A549 (cell line): ENCODE data around the gene NTN1. TPM values are rescaled to one million over a fixed set of nuclear protein-coding genes. Genes with fewer than 3 reads are reported as not detected.
A peak's percentile ranks its signal among the peaks of the same experiment; 100 is the strongest.

Source experiments
- ATAC-seq, 2 experiments: fragments of 200-7000 bp in 1 of 2; fragments of >200 bp in 1 of 2; cut with Nextera tagmentation in 1 of 2; cut with Tn5 transposase in 1 of 2; 3 replicates each; pipeline versions ENCODE4 v1.8.0 to v1.9.1; 2018 to 2020; ENCODE audit warnings: mild to moderate bottlenecking in 1 of 2, moderate library complexity in 1 of 2
- CTCF ChIA-PET: fragments of 300-600 bp; sonication (Branson Sonifier 250); formaldehyde crosslinking; extraction: SDS; loops from one replicate; lab custom pipeline; 2021; ENCODE audit warnings: antibody characterized with exemption, inconsistent platforms; lab: Yijun Ruan, JAX
- POLR2A ChIA-PET: fragments of 350-600 bp; formaldehyde crosslinking; extraction: SDS; loops from one replicate; lab custom pipeline; 2021; ENCODE audit warnings: antibody characterized with exemption, inconsistent platforms; lab: Yijun Ruan, JAX
- DNase-seq, 2 experiments: peaks; one replicate each; pipeline versions ENCODE4 v3.0.0 to v3.0.0-alpha.2; 2011 to 2016; ENCODE audit warnings: low read depth in 1 of 2, low spot score in 1 of 2
- FAIRE-seq: peaks from 2 replicates; lab custom pipeline; 2011; peaks lifted over from hg19 to GRCh38; lab: Jason Lieb, UNC
- H3K27ac ChIP-seq, 2 experiments: fragments of >200 bp; sonication (Bioruptor Twin); formaldehyde crosslinking; 3 replicates each; pipeline ENCODE4 v1.5.1; 2016 to 2017
- H3K4me1 ChIP-seq: fragments of >200 bp; sonication (Bioruptor Twin); formaldehyde crosslinking; 3 replicates; pipeline ENCODE4 v1.6.1; 2016
- H3K4me2 ChIP-seq: fragments of >200 bp; sonication (Bioruptor Twin); formaldehyde crosslinking; 3 replicates; pipeline ENCODE4 v1.6.1; 2016
- H3K4me3 ChIP-seq: fragments of >200 bp; sonication (Bioruptor Twin); formaldehyde crosslinking; 3 replicates; pipeline ENCODE4 v1.5.1; 2016
- H3K9me3 ChIP-seq: fragments of >200 bp; sonication (Bioruptor Twin); formaldehyde crosslinking; 3 replicates; pipeline ENCODE4 v1.6.1; 2016
- CHD2 ChIP-seq: fragments of 150-350 bp; IDR thresholded peaks from 2 replicates; pipeline ENCODE4 v1.6.1; 2014; ENCODE audit warnings: low read length; ENCODE audit not compliant: partially characterized antibody
- EHF ChIP-seq: fragments of 250-450 bp; sonication (Bioruptor Pico); IDR thresholded peaks from 2 replicates; pipeline ENCODE4 v1.5.0; 2020; ENCODE audit warnings: mild to moderate bottlenecking
- HDAC2 ChIP-seq: fragments of 200-600 bp; sonication (generic); IDR thresholded peaks from 2 replicates; pipeline ENCODE4 v1.6.1; 2016
- JUNB ChIP-seq: fragments of >200 bp; sonication (Bioruptor Twin); formaldehyde crosslinking; IDR thresholded peaks from 2 replicates; pipeline ENCODE4 v1.6.1; 2016
- MAZ ChIP-seq: fragments of 150-350 bp; IDR thresholded peaks from 2 replicates; pipeline ENCODE4 v1.6.1; 2014; ENCODE audit warnings: antibody characterized with exemption, low read depth, low read length, borderline replicate concordance
- POLR2AphosphoS2 ChIP-seq: conservative IDR thresholded peaks from 2 replicates; pipeline ENCODE4 v1.6.1; 2012; ENCODE audit warnings: low read length, improper control_type of control experiment, inconsistent platforms
- RAD21 ChIP-seq, 2 experiments: fragments of >200 bp in 1 of 2; sonication (Bioruptor Twin) in 1 of 2; formaldehyde crosslinking in 1 of 2; IDR thresholded peaks in 1 of 2; conservative IDR thresholded peaks in 1 of 2; 2 replicates in 1 of 2; 3 replicates in 1 of 2; pipeline ENCODE4 v1.6.1; 2012 to 2018; ENCODE audit warnings: inconsistent platforms in 1 of 2
- SMC3 ChIP-seq: fragments of >200 bp; sonication (Bioruptor Twin); formaldehyde crosslinking; IDR thresholded peaks from 3 replicates; pipeline ENCODE4 v1.6.1; 2018; ENCODE audit warnings: inconsistent platforms
- WGBS: methylation state at CpG from one replicate; pipeline ENCODE4 v1.1.6; 2017; ENCODE audit errors: missing lambda C conversion rate; 5-methylcytosine and 5-hydroxymethylcytosine counted together
- polyA plus RNA-seq, 4 experiments: library from polyadenylated mRNA; depleted of rRNA in 3 of 4; stranded (reverse); fragments of >200 nt; fragmentation: RNase III in 1 of 4; extraction: RNeasy Plus Mini Kit Qiagen cat#74134 plus additional on column Dnase treatment in 1 of 4; gene quantifications; 2 replicates in 3 of 4; 3 replicates in 1 of 4; pipeline ENCODE4 v1.2.3, GENCODE V29; 2011 to 2017
- TF ChIP-seq, protein P1 (sequence below): fragments of 200-600 bp; sonication (generic); IDR thresholded peaks from 2 replicates; pipeline ENCODE4 v1.6.1; 2016; ENCODE audit warnings: antibody characterized with exemption, mild to moderate bottlenecking, moderate library complexity
- TF ChIP-seq, protein P2 (sequence below): fragments of >200 bp; sonication (Bioruptor Twin); formaldehyde crosslinking; IDR thresholded peaks from 3 replicates; pipeline ENCODE4 v1.5.1; 2016
- TF ChIP-seq, protein P3 (sequence below): fragments of >200 bp; sonication (Bioruptor Twin); formaldehyde crosslinking; IDR thresholded peaks from 3 replicates; pipeline ENCODE4 v1.6.1; 2016

Gene NTN1
- polyA plus RNA-seq, 2 of the 4 experiments (the other 2 are of a cell fraction) = 0.12 to 0.13 TPM

DNA sequence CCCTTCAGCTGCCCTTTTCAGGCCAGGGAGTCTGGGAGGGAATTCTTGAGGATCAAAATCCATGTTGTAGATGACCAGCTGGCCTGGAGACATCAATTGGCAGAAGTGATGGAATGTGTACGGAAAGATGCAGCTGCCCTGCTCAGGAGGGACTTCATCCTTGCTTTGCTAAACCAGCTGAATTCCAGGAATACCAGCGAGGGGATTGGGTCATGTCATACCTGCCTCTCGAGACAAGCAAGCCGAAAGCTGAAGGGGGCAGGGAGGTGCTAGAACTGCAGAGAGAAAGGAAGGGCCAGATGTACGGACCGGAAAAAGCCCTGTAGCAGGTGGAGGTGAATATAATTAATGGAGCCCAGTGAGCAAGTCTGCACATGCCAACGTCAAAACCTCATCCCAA is 25.6 kb upstream of the NTN1 start:
- no peaks in the 10 kb centered on the region for H3K4me1 ChIP-seq
- H3K4me2 ChIP-seq = no peak overlapping the region
- DNase-seq (no peak), FAIRE-seq (no peak), ATAC-seq (no peak)
- WGBS = 38% methylated on average over 7 of the region's 7 CpGs
- H3K27ac ChIP-seq = no peak overlapping the region
- TF ChIP-seq HDAC2 (no peak), JUNB (no peak)
- no peak overlapping the region for H3K4me3 ChIP-seq
- POLR2A ChIA-PET = no interaction called here
- CTCF ChIA-PET = interaction anchor here (0.8 to 7.7 kb wide), 11 partner anchors 9 to 534 kb away, joined by 3 to 158 read pairs (median 4); no protein-coding TSS in a partner anchor
- peaks cover 9% of the 10 kb centered on the region; the same call in 1 of the 3 replicates for H3K9me3 ChIP-seq

DNA sequence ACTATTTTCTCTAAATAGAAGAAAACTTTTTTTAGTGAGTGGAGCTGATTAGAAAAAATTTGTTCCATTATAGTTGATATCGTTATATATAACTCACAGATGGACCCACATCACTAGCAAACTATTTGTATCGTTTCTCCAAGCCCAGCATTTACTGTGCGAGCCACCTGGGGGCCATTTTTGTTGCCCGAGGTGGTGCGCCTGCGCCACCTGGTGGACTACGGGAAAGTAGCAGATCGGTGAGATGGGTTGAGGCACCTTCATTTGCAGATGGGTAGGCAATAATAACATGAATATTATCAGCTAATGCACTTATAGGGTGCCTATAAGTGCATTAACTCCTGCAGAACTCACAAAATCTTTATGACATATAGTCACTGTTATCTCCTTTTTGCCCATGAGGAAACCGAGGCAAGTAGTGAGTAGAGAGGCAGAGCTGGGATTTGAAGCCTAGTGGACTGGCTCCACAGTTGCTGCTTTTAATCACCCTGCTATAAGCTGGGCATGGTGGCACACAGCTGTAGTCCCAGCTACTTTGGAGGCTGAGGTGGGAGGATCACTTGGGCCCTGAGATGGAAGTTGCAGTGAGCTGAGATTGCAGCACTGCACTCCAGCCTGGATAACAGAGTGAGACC is 23.2 kb upstream of the NTN1 start:
- POLR2A ChIA-PET = no interaction called here
- DNase-seq = peak; percentile 75 to 89
- H3K9me3 ChIP-seq = peaks cover 9% of the 10 kb centered on the region; the same call in 1 of the 3 replicates
- WGBS = 2% methylated on average over 9 of the region's 9 CpGs
- no peaks in the 10 kb centered on the region for H3K4me1 ChIP-seq
- peak; percentile 73 for FAIRE-seq
- TF ChIP-seq MAZ = no peak
- no peak for TF ChIP-seq POLR2AphosphoS2
- TF ChIP-seq EHF (CRISPR knock-in tag) = no peak
- no peak for TF ChIP-seq CHD2
- TF ChIP-seq SMC3 = peak; percentile 80
- no peak for TF ChIP-seq HDAC2
- TF ChIP-seq, protein P1, sequence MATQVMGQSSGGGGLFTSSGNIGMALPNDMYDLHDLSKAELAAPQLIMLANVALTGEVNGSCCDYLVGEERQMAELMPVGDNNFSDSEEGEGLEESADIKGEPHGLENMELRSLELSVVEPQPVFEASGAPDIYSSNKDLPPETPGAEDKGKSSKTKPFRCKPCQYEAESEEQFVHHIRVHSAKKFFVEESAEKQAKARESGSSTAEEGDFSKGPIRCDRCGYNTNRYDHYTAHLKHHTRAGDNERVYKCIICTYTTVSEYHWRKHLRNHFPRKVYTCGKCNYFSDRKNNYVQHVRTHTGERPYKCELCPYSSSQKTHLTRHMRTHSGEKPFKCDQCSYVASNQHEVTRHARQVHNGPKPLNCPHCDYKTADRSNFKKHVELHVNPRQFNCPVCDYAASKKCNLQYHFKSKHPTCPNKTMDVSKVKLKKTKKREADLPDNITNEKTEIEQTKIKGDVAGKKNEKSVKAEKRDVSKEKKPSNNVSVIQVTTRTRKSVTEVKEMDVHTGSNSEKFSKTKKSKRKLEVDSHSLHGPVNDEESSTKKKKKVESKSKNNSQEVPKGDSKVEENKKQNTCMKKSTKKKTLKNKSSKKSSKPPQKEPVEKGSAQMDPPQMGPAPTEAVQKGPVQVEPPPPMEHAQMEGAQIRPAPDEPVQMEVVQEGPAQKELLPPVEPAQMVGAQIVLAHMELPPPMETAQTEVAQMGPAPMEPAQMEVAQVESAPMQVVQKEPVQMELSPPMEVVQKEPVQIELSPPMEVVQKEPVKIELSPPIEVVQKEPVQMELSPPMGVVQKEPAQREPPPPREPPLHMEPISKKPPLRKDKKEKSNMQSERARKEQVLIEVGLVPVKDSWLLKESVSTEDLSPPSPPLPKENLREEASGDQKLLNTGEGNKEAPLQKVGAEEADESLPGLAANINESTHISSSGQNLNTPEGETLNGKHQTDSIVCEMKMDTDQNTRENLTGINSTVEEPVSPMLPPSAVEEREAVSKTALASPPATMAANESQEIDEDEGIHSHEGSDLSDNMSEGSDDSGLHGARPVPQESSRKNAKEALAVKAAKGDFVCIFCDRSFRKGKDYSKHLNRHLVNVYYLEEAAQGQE = no peak
- TF ChIP-seq, protein P2, sequence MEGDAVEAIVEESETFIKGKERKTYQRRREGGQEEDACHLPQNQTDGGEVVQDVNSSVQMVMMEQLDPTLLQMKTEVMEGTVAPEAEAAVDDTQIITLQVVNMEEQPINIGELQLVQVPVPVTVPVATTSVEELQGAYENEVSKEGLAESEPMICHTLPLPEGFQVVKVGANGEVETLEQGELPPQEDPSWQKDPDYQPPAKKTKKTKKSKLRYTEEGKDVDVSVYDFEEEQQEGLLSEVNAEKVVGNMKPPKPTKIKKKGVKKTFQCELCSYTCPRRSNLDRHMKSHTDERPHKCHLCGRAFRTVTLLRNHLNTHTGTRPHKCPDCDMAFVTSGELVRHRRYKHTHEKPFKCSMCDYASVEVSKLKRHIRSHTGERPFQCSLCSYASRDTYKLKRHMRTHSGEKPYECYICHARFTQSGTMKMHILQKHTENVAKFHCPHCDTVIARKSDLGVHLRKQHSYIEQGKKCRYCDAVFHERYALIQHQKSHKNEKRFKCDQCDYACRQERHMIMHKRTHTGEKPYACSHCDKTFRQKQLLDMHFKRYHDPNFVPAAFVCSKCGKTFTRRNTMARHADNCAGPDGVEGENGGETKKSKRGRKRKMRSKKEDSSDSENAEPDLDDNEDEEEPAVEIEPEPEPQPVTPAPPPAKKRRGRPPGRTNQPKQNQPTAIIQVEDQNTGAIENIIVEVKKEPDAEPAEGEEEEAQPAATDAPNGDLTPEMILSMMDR = peak; percentile 96
- peak; percentile 76 to 84 for TF ChIP-seq RAD21 (conservative IDR thresholded peaks at IDR 0.05 in 1 of 2, IDR thresholded peaks at IDR 0.05 in 1 of 2)
- TF ChIP-seq, all 56 proteins: peak for 3
- no peak overlapping the region for H3K4me2 ChIP-seq
- peak; percentile 69 to 86 for ATAC-seq
- H3K4me3 ChIP-seq = no peak overlapping the region
- no peak overlapping the region for H3K27ac ChIP-seq
- CTCF ChIA-PET = interaction anchor here (0.5 to 7.7 kb wide), 69 partner anchors 9 to 588 kb away, joined by 3 to 158 read pairs (median 4); partner anchors contain the start of gene NTN1

DNA sequence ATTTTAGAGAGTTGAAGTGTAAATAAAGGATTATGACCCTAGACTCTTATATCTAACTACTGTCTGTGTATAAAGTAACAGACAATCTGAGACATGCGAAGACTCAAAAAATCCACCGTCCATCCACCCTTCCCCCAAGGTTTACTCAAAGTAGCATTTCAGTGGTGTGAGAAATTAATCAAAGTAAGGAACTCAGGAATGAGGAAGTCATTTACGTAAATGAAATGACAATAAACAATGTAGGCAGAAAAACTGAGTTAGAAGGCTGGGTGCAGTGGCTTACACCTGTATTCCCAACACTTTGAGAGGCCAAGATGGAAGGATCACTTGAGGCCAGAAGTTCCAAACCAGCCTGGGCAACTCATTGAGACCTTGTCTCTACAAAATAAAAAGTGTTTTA is 19.8 kb upstream of the NTN1 start:
- ATAC-seq (no peak), DNase-seq (no peak), FAIRE-seq (no peak)
- POLR2A ChIA-PET = no interaction called here
- 65% methylated on average over 3 of the region's 3 CpGs for WGBS
- no peak overlapping the region for H3K4me2 ChIP-seq
- H3K4me3 ChIP-seq = no peak overlapping the region
- H3K9me3 ChIP-seq = peaks cover 9% of the 10 kb centered on the region; the same call in 1 of the 3 replicates
- H3K4me1 ChIP-seq = no peaks in the 10 kb centered on the region
- no peak overlapping the region for H3K27ac ChIP-seq
- TF ChIP-seq, protein P1 = no peak
- TF ChIP-seq, protein P3, sequence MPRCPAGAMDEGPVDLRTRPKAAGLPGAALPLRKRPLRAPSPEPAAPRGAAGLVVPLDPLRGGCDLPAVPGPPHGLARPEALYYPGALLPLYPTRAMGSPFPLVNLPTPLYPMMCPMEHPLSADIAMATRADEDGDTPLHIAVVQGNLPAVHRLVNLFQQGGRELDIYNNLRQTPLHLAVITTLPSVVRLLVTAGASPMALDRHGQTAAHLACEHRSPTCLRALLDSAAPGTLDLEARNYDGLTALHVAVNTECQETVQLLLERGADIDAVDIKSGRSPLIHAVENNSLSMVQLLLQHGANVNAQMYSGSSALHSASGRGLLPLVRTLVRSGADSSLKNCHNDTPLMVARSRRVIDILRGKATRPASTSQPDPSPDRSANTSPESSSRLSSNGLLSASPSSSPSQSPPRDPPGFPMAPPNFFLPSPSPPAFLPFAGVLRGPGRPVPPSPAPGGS = no peak
- no peak for TF ChIP-seq HDAC2
- TF ChIP-seq, all 56 proteins: peak for 0
- CTCF ChIA-PET = interaction anchor here (1.2 to 2.9 kb wide), 6 partner anchors 13 to 521 kb away, joined by 3 to 18 read pairs (median 7); no protein-coding TSS in a partner anchor
